HG02938 (cell line): ENCODE results near the gene FMNL1.
"Not testable (repeated sequence)": the region's sequence is repeated elsewhere in the genome, so short reads cannot be mapped to it uniquely, and the experiment has no call there.

ENCODE experiments used
- ATAC-seq: cut with Tn5 transposase; IDR thresholded peaks from one replicate; pipeline ENCODE4 v1.9.1; 2021; ENCODE audit warnings: mild to moderate bottlenecking, moderate library complexity; ENCODE audit not compliant: unreplicated experiment

The FMNL1 gene, protein sequence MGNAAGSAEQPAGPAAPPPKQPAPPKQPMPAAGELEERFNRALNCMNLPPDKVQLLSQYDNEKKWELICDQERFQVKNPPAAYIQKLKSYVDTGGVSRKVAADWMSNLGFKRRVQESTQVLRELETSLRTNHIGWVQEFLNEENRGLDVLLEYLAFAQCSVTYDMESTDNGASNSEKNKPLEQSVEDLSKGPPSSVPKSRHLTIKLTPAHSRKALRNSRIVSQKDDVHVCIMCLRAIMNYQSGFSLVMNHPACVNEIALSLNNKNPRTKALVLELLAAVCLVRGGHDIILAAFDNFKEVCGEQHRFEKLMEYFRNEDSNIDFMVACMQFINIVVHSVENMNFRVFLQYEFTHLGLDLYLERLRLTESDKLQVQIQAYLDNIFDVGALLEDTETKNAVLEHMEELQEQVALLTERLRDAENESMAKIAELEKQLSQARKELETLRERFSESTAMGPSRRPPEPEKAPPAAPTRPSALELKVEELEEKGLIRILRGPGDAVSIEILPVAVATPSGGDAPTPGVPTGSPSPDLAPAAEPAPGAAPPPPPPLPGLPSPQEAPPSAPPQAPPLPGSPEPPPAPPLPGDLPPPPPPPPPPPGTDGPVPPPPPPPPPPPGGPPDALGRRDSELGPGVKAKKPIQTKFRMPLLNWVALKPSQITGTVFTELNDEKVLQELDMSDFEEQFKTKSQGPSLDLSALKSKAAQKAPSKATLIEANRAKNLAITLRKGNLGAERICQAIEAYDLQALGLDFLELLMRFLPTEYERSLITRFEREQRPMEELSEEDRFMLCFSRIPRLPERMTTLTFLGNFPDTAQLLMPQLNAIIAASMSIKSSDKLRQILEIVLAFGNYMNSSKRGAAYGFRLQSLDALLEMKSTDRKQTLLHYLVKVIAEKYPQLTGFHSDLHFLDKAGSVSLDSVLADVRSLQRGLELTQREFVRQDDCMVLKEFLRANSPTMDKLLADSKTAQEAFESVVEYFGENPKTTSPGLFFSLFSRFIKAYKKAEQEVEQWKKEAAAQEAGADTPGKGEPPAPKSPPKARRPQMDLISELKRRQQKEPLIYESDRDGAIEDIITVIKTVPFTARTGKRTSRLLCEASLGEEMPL

DNA sequence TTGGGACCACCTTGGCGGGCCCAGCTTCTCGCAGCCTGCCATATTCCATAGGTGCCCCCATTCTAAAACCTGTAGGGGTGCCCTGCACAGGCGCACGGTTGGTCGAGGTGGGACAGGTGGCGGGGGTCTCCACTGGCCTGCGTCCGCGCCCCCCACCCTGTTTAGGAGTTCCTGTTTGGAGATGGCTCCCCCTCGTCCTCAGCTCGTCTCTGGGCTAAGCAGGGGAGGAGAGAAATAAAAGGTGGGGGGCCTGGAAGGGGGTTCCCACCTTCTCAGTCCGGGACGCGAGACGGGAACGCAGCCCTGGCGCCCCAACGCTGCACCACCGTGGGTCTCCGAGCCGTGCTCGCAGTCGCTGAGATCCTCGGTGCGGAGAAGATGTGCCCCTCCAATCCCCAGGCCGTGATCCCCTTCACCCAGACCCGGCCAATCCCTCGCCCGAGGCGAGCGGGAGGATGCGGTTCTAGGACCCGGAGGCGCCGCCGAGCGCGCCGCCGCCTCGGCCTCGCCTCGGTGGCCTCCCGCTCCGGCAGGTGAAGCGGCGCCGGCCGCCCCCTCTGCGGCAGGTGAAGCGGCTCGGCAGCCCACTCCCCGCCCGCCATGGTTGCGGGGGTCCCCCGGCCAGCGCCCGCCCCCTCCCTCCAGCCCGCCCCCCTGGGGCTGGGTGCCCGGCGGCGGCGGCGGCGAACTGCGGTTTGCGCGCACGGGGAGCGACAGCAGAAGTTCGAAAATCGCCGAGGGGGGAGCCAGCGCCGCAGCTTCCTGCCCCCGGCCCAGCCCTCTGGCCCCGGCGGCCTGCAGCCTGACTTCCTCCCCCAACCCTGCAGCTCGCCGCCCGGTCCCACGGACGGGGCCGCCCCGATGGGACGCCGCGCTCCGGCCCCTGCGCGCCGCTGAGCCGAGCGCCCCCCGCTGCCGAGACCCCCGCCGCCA lies at the start of gene FMNL1:
TSS of gene FMNL1 (plus strand) at position 805 of the 933 bp plus-strand sequence. CDS start 240 bp downstream, outside the sequence.
- ATAC-seq = no peak

DNA sequence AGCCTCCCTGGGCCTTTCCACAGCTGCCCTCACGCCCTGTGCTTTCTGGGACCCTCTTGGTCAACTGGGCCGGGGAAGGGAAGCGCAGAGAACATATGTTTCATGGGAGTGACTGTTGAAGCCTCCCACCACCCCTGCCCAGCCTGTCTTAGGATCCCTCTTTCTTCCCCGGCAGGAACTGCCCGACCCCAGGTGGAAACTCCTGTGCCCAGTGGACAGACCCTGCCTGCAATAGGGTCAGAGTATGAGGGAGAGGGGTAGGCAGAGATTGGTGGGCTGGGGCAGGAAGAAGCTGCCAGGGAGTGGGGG lies 49.5 kb upstream of the FMNL1 start:
- no peak for ATAC-seq

DNA sequence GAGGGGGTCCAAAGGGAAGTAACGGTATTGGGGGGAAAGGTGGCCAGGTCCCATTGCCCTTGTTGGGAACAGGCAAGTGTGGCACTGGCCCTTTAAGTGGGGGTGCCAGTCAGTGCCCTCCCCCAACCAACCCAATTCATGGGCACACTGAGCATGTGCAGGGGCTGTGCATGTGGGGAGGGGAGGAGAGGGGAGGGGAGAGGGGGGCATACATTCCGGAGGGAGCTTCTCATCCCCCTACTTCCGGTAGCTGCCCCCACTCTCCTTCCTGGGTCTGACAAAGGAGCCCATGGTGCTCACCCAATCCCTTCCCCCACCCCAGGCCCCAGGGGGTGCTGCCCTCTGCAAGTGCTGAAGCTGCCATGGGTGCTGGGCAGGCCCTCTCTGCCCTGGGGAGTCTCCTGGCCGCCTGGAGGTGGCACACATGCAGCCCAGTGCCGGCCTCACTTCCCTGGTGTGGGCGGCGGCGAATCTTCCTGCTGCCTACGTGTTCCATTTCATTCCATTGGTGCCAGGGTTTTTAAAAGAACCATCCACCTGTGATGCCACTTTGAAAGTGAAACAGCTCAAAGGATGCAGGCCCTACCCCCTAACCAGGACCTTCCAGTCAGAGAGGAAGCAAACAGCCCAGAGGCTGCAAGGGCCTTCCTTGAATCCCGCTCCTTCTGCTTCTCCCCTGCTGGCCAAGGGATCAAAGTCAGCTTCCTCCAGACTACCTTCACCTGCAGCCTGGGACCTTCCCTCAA lies 49.0 kb upstream of the FMNL1 start:
- ATAC-seq = no peak

DNA sequence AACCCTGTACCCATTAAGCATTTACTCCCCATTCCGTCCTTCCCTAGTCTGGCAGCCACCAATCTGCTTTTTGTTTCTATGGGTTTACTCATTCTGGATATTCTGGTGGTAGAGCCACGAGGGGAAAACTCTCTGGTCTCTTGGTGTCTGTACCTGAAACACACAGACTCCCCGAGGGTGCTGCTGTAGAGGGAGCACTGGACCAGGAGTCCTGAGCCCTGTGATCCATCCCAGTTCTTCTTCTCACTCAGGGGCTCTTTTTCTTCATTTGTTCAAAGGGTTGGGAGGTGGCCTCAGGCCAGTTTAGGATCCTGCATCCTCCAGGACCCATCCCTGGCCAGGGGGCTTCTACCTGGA lies 45.9 kb upstream of the FMNL1 start:
- ATAC-seq = no peak

DNA sequence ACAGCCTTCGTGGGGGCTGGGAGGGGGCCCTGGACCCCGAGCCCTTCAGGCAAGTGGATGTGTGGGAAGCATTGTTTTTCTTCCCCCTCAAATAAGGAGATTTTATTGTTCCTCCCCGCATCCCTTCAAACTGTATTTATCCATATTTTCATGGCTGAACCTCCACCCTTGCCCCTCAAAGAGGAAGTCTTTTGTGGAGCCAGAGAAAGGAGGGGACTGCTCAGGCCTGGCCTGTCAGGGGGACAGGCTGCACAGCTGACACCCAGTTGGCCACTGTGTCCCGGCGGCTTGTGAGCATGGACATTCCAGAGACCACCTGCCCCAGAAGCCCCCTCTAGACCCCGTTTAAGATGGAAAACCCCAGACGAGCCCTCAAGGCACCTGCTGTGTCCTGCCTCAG lies 44.1 kb upstream of the FMNL1 start:
- no peak for ATAC-seq

DNA sequence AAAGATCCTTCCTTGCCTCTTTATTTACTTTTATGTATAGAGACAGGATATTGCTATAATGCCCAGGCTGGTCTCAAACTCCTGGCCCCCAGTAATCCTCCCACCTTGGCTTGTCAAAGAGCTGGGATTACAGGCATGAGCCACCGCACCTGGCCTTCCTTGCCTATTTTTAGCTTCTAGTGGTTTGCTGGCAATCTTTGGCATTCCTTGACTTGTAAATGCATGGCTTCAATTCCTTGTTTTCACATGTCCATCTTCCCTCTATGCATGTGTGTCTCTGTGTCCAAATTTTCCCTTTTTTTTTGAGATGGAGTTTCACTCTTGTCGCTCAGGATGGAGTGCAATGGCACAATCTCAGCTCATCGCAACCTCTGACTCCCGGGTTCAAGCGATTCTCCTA lies 37.5 kb upstream of the FMNL1 start:
- no peak for ATAC-seq

DNA sequence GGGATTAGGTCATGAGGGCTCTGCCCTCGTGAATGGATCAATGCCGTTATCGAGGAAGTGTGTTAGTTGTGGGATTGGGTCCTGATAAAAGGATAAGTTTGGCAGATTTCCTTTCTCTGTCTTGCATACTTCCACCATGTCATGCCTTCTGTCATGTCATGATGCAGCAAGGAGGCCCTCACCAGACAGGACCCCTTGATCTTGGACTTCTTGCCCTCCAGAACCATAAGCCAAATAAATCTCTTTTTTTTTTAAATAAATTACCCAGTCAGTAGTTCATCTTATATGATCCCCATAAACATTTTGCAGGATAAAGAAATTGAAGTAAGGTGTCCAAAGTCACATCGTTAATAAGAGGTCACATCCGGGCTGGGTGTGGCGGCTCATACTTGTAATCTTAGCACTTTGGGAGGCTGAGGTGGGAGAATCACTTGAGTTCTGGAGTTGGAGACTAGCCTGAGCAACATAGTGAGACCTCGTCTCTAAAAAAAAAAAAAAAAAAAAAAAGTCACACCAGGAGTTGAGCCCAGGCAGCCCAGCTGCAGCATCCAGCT lies 34.8 kb upstream of the FMNL1 start:
- no peak for ATAC-seq

DNA sequence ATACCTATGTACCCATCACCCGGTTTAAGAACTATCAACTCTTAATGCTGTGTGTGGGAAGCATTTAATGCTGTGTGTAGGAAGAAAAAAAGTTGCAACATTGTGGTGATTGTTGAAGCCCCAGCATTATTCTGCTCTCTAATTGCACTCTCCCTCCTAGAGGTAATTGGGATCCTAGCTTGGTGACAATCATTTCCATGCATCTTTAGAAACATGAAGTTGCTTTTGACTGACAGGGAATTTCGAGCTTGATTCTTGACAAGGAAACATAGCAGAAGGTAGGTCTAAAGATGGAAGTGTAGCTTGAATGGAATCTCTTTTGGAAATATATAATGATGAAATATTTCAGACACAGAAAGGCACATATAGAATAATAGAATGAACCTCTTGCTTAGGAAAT lies 32.7 kb upstream of the FMNL1 start:
- no peak for ATAC-seq

DNA sequence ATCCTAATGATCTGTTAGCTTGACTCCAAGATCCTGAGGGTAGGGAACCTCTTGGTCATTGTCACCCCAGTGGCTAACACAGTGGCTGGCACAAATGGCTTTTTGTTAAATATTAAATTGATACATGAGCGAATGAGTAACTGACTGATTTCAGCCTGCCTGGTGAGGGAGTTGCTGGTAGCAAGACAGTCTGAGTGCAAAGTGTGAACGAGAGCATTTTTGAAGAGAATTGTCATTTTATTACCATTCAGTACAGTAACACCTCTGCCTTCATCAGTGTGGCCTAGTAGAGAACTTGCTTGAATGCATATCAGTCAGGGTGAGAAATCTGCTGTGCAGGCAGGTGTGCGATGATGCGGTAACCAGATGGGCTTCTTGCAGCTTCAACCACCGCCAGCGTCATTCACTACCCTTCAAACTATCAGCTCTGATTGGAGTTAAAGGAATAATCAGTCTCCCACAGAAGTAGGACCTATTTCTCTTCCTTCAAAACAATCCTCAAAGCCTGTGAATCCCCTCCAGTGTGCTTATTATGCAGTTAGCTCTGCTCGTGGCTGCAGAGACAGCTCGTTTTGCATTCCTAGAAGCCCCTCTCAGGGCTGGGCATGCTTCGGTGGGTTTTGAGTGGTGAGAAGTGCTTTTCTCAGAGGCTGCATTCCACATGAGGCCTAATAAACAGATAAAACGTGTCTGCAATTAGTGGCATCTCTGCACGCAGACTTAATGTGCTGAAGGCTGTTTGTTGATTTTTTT lies 31.0 kb upstream of the FMNL1 start:
- no peak for ATAC-seq

DNA sequence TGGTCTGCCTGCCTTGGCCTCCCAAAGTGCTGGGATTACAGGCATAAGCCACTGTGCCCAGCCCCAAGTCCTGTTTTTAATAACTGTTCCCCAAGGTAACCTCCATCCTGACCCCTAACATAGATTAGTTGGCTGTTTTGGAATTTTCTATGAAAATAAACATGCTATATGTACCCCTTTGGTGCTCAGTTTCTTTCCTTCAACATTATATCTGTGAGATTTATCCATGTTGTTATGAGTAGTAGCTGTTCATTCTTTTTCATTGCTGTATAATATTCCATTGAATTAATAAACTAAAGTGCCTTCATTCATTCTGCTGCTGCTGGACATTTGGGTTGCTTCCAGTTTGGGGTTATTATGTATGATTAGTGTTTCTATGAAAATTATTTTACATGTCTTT lies 26.3 kb upstream of the FMNL1 start:
- ATAC-seq = no peak

DNA sequence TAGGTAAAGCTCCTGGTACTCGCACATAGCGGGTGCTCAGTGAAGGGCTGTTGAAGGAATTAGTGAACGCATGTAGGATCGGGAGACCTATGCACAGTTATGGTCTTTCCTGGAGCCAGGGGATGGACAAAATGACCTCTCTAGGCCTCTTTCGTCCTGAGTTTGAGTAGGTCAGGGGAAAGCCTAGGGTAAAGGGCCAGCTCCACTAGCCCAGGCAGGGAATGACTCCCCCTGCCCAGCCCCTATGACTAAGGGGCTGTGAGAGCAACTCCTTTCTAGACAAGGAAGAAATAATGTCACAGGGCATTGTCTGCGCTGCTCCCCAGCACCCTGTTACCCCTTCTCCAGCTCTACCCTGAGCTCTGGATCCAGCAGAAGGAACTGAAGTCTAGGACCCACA lies 24.6 kb upstream of the FMNL1 start:
- ATAC-seq = no peak

DNA sequence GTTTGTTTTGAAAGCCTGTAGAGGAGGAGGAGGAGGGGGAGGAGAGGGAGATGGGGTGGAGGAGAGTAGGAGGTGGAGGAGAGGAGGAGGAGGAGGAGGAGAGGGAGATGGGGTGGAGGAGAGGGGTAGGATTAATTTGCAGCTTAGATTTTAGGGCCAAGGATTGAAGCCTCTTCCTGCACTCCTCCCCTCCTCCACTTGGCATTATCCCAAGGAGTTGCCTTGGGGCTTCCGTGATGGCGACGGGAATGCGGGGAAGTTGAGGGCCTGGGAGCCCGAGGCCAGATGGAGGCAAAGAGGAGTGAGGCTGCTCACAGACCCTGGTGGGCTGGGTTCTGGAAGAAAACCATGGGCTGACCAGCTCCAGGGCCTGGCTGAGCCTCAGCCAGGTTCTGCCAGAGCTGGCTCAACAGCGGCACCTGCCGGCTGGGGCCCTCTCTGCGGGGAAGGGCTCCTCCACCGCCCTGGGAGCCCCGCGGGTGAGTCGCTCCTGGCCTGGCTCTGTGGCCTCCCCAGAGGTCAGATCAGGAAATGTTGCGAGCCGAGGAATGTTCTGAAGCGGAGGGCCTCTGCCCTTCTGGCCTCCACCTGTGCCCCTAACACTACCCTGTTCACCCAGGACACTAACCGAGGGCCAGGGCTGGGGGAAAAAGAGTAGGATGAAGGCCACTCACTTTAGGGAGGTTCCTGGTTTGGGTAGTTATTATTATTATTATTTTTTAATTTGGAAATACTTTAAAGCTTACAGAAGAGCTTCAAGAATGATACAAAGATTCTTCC lies 23.9 kb upstream of the FMNL1 start:
- peak; percentile 58 for ATAC-seq

DNA sequence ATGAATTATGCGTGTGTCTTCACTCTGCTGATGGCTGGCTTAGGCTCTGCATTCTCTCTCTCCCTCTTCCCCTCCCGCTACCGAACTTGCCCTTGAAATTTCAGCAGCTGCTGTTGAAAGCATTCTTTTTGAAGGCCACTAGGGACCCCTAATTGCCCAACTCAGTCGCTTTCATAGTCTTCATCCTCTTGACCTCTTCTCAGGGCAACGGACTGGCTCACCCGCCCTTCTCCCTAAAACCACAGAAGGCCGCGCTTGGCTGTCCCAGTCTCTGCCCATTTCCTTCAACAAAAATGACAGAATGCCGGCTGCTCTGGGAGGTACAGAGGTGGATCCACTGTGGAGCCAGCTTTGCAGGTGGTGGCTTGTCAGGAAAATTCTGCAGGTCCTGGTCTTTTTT lies 21.0 kb upstream of the FMNL1 start:
- ATAC-seq = no peak

DNA sequence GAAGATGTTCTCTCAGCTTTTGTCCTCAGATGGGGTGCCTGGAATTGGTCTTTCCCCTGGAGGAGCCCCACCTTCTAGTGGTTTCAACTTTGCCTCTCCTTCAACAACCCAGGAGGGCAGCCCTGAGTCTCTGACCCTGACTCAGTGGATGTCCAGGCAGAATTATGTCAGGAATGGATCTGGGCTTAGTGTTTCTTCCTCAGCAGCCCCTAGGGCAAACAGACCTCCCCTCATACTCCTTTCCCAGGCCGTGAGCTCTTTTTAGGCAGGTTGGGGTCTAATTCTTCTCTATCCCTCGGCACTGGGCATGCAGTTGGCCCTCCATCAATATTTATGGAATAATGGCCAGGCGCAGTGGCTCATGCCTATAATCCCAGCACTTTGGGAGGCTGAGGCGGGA lies 20.2 kb upstream of the FMNL1 start:
- no peak for ATAC-seq

DNA sequence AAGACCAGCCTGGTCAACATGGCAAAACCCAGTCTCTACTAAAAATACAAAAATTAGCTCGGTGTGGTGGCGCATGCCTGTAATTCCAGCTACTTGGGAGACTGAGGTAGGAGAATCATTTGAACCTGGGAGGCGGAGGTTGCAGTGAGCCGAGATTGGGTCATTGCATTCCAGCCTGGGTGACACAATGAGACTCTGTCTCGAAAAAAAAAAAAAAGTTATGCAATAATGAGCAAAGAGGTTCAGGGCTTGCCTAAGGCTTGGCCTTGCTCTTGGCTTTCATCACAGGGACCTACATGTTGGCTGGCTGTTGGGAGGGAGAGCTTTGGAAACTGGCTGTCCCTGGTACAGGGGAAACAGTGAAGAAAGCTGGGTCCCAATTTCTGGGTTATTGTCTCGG lies 19.8 kb upstream of the FMNL1 start:
- not testable (repeated sequence) for ATAC-seq

DNA sequence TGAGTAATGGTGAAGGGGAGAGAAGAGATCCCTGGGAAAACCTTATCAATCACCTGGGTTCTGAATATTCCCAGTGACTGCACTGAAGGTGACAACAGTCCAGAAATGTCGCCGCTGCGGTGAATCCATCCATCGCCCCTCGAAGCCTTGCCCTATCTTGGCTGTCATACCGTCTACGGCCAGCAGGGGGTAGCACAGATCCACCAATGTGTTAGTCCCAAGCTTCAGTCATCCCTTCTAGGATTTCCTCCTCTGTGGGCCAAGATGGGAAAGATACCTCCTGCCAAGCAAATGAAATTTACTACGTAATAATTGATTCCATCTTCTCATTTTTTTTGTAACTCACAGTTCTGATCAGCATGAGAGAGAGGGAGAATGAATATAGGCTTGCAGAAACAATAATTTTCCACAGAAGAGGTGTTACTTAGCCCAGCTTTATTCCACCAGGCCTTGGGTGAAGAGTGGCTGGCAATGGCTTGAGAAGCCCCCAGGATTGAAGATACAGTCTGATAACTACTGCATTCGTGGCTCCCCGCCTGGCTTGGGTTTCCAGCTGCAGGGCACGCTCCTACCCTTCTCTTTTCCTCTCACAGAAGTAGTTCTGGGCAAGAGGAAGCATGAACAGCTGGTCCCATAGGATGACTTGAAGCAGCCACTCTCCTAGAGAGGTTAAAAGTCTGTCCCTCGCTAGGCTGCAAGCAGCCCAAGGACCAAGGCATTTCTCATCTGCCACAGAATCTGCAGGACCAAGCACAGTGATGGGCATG lies 2.6 kb upstream of the FMNL1 start:
- ATAC-seq = no peak

DNA sequence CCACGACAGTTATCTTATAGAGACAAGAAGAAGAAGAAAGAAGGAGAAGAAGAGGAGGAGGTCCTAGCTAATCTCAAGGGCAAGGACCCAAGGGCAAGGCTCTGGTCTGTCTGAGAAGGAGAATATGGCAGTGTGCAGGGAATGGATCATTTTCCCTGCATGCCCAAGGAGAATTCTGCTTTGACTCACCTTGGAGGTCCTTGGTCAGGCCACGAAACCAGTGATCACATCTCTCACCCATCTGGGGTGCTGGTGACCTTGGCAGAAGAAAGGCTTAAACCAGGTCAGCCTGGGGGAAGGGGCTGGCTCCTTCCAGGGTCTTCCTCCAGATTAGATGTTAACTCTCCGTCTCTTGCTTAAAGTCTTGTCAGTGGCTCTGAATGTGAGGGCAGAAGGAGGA lies 1.6 kb upstream of the FMNL1 start:
- no peak for ATAC-seq

DNA sequence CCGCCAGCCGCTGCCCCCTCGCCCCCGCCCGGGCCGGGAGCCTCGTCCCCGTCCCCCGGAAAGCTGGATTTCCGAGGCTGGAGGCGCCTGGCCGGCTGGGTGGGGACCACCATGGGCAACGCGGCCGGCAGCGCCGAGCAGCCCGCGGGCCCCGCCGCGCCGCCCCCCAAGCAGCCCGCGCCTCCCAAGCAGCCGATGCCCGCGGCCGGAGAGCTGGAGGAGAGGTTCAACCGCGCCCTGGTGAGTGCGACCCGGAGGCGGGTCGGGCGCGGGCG lies 266 bp downstream of the FMNL1 start:
- no peak for ATAC-seq
